ENCODE measurements around the gene TRIP12.
"Not testable (repeated sequence)": the region's sequence is repeated elsewhere in the genome, so short reads cannot be mapped to it uniquely, and the experiment has no call there.

Gene TRIP12

DNA sequence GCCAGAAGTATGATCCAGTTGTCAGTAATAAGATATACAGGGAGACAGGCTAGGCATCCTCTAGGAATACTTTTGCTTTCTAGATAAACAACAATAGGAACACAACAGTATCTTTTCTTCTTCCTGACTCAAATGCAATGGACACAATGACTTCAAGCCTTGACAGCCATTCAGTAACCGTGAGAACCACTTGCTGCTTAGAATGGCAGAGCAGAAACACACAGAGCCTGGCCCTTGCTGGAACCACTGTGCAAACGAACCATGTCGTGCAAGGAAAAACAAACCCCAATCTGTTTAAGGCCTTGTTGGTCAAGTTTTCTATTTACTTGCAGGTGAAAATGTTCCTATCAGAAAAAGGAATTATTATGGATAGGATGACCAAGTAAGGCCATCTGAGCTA lies 18.8 kb downstream of the TRIP12 start:
- no peak overlapping the region for H3K4me3 ChIP-seq (ENCODE audit: low read length)
- TF ChIP-seq ZNF274 (IDR thresholded peaks at IDR 0.05; ENCODE audit: low read depth, low read length), result no peak

DNA sequence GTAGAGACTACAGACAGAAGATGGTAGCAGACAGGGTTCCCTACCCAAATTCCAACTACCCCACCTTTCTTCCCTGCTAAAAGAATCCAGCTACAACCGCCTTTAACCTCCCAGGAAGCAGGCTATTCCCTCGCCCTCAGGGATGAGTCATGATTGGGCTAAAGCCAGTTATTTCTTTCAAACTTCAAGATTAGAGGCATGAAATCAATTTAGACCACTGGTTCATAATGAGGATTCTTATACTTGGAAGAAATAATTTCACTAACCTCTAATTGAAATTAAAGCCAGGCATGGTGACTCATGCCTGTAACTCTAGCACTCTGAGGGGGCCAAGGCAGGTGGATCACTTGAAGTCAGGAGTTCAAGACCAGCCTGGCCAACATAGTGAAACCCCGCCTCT lies 20.0 kb downstream of the TRIP12 start:
- H3K4me3 ChIP-seq (ENCODE audit: low read length), result no peak overlapping the region
- TF ChIP-seq ZNF274 (IDR thresholded peaks at IDR 0.05; ENCODE audit: low read depth, low read length), result no peak

DNA sequence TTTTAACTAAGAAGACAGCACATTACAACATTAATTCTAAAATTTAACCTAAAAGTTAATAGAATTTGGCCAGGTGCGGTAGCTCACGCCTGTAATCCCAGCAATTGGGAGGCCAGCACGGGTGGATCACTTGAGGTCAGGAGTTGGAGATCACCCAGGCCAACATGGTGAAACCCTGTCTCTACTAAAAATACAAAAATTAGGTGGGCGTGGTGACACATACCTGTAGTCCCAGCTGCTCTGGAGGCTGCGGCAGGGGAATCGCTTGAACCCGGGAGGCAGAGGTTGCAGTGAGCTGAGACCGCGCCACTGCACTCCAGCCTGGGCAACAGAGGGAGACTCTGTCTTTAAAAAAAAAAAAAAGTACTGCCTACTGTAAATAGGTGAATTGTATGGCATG lies 21.3 kb downstream of the TRIP12 start:
- not testable (repeated sequence) for H3K4me3 ChIP-seq (ENCODE audit: low read length)

DNA sequence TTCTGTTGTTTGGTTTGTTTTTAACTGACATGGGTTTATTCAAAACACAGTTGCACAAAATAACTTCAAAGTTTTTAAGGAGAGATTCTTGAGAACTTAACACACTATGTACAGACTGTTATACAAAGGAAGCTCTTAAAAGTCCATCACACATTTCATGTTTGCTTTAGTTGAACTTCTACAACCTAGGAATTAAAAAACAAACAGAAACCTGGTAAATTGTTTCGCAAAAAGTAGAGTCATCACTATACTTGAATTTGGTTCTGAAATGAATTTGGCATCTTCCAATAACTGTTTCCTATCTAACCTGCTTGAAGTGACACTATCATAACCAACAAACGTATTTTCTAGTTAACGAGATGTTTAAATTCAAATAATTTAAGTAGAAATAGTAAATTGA lies 21.8 kb downstream of the TRIP12 start:
- H3K4me3 ChIP-seq (ENCODE audit: low read length), result no peak overlapping the region
- no peak for TF ChIP-seq ZNF274 (IDR thresholded peaks at IDR 0.05; ENCODE audit: low read depth, low read length)

DNA sequence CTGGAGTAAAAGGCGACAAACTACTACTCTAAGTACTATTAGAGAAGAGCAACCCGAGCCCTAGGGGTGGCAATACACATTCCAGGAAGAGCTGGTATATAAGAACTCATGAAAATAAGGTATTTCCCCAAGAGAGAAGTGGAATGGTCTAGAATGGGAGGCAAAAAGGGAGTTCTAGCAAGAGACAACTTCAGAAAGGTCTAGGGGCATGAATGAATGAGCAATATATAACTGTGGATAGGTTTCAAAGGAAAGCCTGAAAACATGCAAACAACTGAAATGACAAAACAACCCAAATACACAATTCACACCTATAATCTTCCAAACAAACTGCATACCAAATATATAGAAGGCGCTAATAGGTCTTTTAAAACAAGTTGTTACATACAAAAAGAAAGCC lies 22.2 kb downstream of the TRIP12 start:
- H3K4me3 ChIP-seq (ENCODE audit: low read length), result no peak overlapping the region
- no peak for TF ChIP-seq ZNF274 (IDR thresholded peaks at IDR 0.05; ENCODE audit: low read depth, low read length)

DNA sequence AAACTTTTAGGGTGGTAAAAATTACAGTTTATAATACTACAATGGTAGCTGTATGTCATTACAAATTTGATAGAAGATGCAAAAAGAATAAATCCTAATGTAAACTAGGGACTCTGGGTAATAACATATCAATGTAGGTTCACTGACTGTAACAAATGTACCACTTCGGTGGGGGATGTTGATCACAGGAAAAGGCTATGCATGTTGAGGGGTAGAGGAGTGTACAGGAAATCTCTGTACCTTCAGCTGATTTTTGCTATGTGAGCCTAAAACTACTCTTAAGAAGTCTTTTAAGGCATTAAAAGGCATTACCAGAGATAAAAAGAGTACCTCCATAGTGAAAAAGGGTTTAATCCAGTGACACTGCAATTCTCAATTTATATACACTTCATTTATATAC lies 25.0 kb downstream of the TRIP12 start:
- H3K4me3 ChIP-seq (ENCODE audit: low read length), result no peak overlapping the region
- TF ChIP-seq ZNF274 (IDR thresholded peaks at IDR 0.05; ENCODE audit: low read depth, low read length), result no peak

DNA sequence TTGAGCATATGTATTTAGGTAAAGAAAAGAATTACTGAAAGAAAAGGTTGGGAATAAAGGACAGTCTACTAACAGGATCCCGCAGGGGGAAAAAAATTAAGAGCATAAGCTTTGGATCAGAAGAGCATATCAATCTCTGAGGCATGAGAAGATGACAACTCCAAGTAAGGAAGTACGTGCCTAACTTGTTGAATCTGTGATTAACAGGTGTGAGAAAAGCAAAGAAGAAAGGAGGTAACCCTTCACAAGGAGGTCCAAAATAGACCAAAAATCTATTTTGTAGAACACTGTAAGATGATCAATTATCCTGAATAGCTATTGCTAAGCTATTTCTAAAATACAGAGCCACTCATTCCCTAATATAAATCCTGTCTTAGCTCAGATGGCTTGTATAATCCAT lies 32.8 kb downstream of the TRIP12 start:
- H3K4me3 ChIP-seq (ENCODE audit: low read length), result no peak overlapping the region
- no peak for TF ChIP-seq ZNF274 (IDR thresholded peaks at IDR 0.05; ENCODE audit: low read depth, low read length)

DNA sequence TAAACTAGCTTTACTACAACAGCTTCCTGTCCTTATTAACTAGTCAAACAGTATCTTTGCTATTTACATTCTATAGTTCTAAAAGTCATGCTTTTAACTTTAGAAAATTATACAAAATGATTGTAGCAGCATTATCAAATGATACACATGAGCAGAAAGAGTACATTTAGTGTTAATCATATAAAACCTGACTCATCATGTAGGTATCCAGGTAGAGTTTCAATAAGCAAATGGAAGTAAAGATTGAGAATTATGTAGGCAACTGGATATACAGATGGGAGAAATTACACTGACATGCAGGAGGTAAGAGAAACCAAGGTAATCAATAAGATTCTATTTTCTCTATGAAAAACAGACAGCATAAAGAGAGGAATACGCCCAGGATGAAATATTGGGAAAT lies 33.8 kb downstream of the TRIP12 start:
- TF ChIP-seq ZNF274 (IDR thresholded peaks at IDR 0.05; ENCODE audit: low read depth, low read length), result no peak
- no peak overlapping the region for H3K4me3 ChIP-seq (ENCODE audit: low read length)

DNA sequence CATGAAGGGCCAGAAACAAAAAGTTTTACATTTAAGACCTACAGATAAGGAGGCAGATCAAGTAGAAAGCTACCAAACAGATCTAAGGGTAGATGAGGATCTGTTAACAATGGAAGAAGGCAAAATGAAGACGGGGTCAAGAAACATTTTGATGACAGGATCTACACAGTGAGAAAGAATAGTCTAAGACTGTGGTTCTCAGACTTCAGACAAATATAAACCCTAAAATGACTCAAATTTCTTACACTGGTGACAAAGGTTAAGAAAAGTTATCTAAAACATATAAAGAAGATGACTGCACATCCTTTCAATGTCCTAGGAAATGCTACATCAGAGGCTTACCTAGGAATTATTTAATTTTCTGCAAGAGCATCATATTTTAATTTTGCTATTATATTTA lies 34.4 kb downstream of the TRIP12 start:
- no peak for TF ChIP-seq ZNF274 (IDR thresholded peaks at IDR 0.05; ENCODE audit: low read depth, low read length)
- no peak overlapping the region for H3K4me3 ChIP-seq (ENCODE audit: low read length)

DNA sequence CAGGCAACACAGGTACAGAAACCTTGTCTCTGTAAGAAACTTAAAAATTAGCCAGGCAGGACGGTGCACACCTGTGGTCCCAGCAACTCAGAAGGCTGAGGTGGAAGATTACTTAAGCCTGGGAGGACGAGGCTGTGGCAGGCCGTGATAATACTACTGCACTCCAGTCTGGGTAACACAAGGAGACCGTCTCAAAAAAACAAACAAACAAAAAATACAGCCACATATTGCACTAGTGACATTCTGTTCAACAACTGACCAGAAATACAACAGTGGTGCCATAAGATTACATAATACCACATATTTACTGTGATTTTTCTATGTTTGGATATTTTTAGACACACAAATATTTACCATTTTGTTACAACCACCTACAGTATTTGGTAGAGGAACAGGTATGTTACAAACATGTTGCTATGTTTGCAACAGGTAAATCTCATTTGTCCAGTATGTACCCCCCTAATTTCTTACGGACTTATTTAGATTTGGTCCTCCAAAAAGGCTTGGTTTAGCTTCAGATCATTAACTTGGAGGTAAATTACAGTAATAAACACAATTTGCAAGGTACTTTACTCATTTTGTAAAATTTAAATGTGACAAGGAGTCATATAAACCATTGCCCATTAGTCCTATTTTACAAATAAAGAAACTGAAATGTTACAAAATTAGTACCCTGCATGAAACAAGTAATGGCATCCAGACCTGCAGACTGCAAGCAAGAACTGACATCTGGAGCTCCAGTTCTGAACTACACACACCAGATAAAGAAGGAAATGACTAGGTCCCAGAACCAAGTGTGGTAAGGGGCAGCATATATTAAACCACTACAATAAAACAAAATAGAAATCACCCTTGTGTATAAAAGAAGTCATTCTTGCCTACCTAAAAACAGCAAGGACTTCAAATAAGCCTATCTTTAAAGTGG lies 36.8 kb downstream of the TRIP12 start:
- TF ChIP-seq ZNF274 (IDR thresholded peaks at IDR 0.05; ENCODE audit: low read depth, low read length), result no peak

DNA sequence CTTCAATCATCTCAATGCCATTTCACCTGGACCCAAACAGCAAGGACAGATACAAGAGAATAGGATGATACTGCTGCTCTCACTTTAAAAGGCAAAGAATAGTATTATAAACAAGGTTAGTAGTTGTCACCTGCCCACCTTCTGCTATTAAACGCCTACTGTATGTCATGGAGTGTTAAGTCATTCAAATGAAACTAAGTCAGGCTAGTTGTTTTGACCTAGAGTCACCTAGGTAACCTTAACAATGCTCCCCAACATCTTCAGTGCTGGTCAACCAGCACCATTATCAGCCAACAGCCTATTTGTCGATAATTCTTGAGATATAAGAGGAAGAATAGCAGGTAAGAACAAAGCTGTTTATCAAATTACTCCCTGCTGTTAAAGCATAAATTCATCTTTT lies 39.2 kb downstream of the TRIP12 start:
- no peak for TF ChIP-seq ZNF274 (IDR thresholded peaks at IDR 0.05; ENCODE audit: low read depth, low read length)
- no peak overlapping the region for H3K4me3 ChIP-seq (ENCODE audit: low read length)

More for the DNA sequence above, 36.8 kb downstream of the TRIP12 start:
- H3K4me3 ChIP-seq (ENCODE audit: low read length), result no peak overlapping the region

DNA sequence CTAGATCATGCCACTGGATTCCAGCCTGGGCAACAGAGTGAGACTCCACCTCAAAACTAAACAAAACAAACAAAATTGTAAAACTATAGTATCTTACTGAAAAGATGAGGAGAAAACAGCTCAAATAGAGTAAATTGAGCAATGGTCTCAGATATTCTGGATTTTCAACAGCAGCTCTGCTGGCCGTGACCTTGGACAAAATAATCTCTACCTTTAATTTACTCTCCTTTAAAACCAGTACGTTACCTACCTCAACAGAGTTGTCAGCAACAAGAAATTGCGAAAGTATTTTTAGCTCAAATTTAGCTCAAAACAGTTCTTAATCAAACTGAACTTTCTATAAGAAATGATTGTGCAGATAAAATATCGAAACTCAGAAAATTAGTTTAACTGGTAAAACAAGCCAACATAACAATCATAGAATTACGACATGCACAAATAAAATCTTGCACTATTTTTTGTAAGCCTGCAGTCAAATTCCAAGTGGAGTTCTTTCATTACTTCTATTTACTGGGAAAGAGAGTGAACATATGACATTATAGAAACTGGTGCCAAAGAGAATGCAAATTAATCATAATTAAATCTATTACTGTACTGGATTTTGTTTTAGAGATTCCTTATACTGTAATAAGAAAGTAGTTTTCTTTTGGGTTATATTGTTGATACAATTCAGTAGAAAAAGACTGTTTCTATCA lies 40.8 kb downstream of the TRIP12 start:
- no peak for TF ChIP-seq ZNF274 (IDR thresholded peaks at IDR 0.05; ENCODE audit: low read depth, low read length)
- no peak overlapping the region for H3K4me3 ChIP-seq (ENCODE audit: low read length)

DNA sequence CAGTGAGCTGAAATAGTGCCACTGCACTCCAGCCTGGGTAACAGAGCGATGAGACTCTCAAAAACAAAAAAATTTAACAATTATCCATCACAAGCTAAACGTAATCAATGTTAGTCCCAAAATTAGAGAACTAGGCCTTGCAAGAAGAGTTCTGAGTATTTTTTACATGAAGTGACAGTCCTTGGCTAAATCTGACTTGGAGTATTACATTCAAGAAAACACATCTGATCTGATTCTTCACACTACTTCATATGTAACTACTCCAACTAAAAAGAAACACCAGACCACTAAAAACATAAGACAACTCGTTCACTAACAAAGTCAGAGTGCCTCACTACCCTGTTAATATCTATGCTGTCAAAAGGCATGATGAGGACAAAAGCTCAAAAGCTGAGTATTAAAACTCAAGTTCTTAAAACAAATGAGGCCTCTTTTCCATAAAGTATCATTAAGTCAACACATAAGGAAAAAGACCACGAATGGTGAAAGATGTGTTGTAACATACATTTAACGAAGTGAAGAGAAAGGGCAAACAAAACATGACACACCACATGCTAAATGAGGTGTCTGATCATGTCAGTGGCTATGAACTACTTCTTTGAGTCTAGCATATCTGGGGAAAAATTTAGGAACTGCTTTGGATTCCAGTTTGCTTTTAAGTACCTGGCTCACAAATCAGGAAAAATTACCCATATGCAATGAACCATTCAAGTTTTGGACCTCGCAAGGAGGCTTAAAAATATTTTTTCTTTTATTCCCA lies 42.4 kb downstream of the TRIP12 start:
- TF ChIP-seq ZNF274 (IDR thresholded peaks at IDR 0.05; ENCODE audit: low read depth, low read length), result no peak

DNA sequence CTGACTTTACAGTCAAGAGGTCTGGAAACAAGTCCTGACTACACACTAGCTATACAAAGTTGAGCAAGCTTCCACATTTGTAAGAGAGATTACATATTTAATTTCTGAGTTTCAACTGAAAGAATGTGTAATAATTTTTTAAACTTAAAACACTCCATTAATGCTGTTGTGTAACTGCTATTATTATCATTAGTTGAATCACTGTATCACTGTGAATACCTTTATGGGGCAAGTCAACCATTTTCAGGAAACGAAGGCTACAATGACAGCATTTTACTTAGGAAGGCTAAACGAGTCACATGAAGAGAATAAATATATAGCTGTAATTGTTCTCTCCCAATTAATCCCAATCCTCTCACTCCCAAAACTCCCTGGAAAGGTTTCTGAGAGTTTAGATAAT lies 46.3 kb downstream of the TRIP12 start:
- no peak for TF ChIP-seq ZNF274 (IDR thresholded peaks at IDR 0.05; ENCODE audit: low read depth, low read length)
- H3K4me3 ChIP-seq (ENCODE audit: low read length), result no peak overlapping the region

More for the DNA sequence above, 42.4 kb downstream of the TRIP12 start:
- H3K4me3 ChIP-seq (ENCODE audit: low read length), result no peak overlapping the region
